ENCODE results near the gene FAM76B.

DNA sequence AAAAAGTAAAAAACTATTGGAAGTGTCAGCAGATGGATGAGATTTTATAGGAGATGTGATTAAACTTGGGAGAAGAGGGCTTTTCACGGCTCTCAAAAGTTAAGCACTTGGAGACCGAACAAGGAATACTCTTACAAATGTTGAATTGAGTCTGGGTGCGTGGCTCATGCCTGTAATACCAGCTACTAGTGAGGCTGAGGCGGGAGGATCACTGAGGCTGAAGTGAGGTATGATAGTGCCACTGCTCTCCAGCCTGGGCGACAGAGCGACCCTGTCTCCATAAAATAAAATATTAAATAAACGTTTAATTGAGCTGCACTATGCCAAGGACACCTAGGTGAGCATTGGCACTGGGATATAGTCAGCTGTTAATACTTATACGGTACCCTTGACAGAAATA, 2.6 kb upstream of the FAM76B start:
- TF ChIP-seq EZH2 (IDR thresholded peaks at IDR 0.05; ENCODE audit: low read length): no peak
- TF ChIP-seq, protein P1, sequence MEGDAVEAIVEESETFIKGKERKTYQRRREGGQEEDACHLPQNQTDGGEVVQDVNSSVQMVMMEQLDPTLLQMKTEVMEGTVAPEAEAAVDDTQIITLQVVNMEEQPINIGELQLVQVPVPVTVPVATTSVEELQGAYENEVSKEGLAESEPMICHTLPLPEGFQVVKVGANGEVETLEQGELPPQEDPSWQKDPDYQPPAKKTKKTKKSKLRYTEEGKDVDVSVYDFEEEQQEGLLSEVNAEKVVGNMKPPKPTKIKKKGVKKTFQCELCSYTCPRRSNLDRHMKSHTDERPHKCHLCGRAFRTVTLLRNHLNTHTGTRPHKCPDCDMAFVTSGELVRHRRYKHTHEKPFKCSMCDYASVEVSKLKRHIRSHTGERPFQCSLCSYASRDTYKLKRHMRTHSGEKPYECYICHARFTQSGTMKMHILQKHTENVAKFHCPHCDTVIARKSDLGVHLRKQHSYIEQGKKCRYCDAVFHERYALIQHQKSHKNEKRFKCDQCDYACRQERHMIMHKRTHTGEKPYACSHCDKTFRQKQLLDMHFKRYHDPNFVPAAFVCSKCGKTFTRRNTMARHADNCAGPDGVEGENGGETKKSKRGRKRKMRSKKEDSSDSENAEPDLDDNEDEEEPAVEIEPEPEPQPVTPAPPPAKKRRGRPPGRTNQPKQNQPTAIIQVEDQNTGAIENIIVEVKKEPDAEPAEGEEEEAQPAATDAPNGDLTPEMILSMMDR (optimal IDR thresholded peaks at IDR 0.05 in 1 of 3, IDR thresholded peaks at IDR 0.05 in 1 of 3, conservative IDR thresholded peaks at IDR 0.05 in 1 of 3; ENCODE audit: extremely low read depth in 1 of 3, insufficient read depth in 2 of 3, low read length in 3 of 3): no peak

All from keratinocyte (primary cell).